GM19043 (cell line): Measurements from ENCODE around the gene PACS1.
A peak's percentile ranks its signal among the peaks of the same experiment; 100 is the strongest.
"Not testable (repeated sequence)": the region's sequence is repeated elsewhere in the genome, so short reads cannot be mapped to it uniquely, and the experiment has no call there.

ENCODE experiments used
- ATAC-seq: cut with Tn5 transposase; IDR thresholded peaks from one replicate; pipeline ENCODE4 v1.9.1; 2021; ENCODE audit warnings: low read depth; ENCODE audit not compliant: unreplicated experiment

PACS1 gene

GRCh38 chr11:66106786-66107599 lies 36.9 kb downstream of the PACS1 start:
- no peak for ATAC-seq

- no peak for ATAC-seq
These were observed 37.8 kb downstream of the PACS1 start for GRCh38 chr11:66107600-66108510.

DNA sequence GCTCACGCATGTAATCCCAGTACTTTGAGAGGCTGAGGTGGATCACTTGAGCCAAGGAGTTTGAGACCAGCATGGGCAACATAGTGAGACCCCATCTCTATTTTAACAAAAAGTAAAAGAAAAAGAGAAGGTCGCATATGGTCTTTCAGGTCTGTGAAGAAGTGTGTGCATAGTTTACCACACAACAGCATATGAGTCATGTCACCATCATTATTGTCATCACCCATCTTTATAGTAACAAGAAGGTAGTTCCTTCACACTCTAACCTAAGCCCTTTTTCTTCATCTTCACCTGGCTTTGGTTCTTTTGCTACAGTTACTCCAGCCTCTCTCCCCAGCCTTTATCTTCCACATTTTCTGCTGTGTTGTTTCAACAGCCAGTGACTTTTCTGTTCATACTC lies 39.2 kb downstream of the PACS1 start:
- ATAC-seq: no peak

GRCh38 chr11:66111158-66111557 lies 41.1 kb downstream of the PACS1 start:
- ATAC-seq: no peak

- no peak for ATAC-seq
These were observed 42.0 kb downstream of the PACS1 start for GRCh38 chr11:66112041-66112491.

GRCh38 chr11:66112601-66113499 lies 42.8 kb downstream of the PACS1 start:
- no peak for ATAC-seq

DNA sequence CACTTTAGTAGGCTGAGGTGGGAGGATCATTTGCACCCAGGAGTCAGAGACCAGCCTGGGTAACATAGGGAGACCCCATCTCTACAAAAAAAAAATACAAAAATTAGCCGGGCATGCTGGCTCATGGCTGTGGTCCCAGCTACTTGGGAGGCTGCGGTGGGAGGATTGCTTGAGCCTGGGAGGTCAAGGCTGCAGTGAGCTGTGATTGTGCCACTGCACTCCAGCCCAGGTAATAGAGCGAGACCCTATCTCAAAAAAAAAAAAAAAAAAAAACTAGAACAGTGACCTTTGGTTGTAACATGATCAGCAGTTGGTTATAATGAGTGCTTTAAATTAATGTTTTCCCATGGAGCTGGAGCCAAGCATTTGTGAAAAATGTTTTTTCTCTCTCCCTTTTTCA lies 44.9 kb downstream of the PACS1 start:
- ATAC-seq: not testable (repeated sequence)

GRCh38 chr11:66115638-66116301 lies 45.7 kb downstream of the PACS1 start:
- peak; percentile 56 for ATAC-seq

DNA sequence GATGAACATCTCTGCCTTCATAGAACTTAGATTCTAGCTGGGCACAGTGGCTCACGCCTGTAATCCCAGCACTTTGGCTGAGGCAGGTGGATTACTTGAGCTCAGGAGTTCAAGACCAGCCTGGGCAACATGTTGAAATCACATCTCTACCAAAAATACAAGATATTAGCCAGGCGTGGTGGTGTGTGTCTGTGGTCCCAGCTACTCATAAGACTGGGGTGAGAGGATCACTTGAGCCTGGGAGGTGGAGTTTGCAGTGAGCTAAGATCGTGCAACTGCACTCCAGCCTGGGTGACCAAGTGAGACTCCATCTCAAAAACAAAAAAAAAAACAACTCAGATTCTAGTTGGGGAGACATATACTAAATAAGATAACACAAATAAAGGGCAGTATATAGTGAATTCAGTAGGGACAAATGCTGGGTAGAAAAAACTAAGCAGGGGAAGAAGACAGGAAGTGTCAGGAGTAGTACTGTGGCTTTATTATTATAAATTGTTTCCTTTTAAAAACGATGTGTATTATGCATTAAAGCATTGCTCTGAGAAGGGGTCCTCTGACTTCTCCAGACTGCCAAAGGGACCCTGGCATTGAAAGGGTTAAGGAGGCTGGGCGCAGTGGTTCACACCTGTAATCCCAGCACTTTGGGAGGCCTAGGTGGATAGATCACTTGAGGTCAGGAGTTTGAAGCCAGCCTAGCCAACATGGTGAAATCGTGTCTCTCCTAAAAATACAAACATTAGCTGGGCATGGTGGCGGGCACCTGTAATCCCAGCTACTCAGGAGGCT lies 46.7 kb downstream of the PACS1 start:
- no peak for ATAC-seq

- no peak for ATAC-seq
These were observed 48.8 kb downstream of the PACS1 start for GRCh38 chr11:66118847-66119246.

- no peak for ATAC-seq
These were observed 49.5 kb downstream of the PACS1 start for GRCh38 chr11:66119348-66120133.

DNA sequence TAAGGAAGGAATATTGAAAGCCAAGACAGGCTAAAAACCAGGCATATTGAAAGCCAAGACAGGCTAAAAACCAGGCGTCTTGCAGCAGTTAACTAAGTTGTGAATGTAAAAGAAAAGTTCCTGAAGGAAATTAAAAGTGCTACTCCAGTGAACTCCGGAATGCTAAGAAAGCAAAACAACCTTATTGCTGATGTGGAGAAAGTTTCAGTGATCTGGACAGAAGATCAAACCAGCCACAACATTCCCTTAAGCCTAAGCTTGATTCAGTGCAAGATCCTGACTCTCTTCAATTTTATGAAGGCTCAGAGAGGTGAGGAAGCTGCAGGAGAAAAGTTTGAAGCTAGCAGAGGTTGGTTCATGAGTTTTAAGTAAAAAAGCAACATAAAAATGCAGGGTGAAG lies 51.4 kb downstream of the PACS1 start:
- no peak for ATAC-seq

DNA sequence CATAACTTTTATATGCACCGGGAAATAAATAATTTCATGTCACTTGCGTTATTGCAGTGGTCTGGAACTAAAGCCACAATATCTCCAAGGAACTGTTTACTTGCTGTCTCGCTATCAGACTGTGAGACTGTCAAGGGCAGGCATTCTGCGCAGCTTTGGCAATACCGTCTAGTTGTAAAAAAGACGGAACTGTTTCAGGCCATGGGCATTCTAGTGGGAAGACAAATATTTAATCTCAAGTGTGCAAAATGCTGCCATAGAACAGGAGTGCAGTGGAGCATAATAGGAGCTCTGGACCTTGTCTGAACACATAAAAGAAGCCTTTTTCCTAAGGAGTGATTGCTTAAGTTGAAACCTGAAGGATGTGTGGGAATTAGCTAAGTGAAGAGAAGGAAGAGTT lies 53.8 kb downstream of the PACS1 start:
- ATAC-seq: no peak

- no peak for ATAC-seq
These were observed 54.5 kb downstream of the PACS1 start for GRCh38 chr11:66124564-66124963.

- ATAC-seq: no peak
These were observed 56.0 kb downstream of the PACS1 start for GRCh38 chr11:66126064-66126463.

- ATAC-seq: no peak
These were observed 56.9 kb downstream of the PACS1 start for GRCh38 chr11:66126808-66127555.

DNA sequence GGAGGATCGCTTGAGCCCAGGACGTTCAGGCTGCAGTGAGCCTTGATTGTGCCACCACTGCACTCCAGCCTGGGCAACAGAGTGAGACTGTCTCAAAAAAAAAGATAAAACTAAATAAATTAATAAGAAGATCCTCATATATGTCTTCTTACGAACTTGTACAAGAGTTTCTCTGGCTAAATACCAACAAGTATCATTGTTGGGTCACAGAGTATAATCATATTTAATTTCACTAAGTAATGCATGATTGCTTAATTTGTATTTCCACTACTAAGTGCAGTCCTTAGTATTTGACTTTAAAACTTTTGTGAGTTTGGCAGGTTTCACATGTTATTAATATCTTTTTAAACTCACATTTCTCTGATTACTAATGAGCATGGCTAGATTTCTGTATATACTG lies 60.9 kb downstream of the PACS1 start:
- ATAC-seq: no peak
